GM23338 (cell line): ENCODE measurements around the gene PDE4D. TPM values are rescaled to one million over a fixed set of nuclear protein-coding genes. Genes with fewer than 3 reads are reported as not detected.

ENCODE experiments used
- ATAC-seq: fragments of 200-7000 bp; cut with Tn5 transposase; 3 replicates; pipeline ENCODE4 v1.9.1; 2020
- DNase-seq: peaks from one replicate; pipeline ENCODE4 v3.0.0-alpha.2; 2015; ENCODE audit warnings: low spot score
- H2AFZ ChIP-seq: fragments of 200-600 bp; sonication (generic); 2 replicates; pipeline ENCODE4 v1.8.0; 2016; ENCODE audit warnings: antibody characterized with exemption, mild to moderate bottlenecking, moderate library complexity
- H3F3A ChIP-seq: fragments of 200-600 bp; sonication (generic); replicated peaks from 2 replicates; pipeline ENCODE4 v1.8.0; 2017; ENCODE audit warnings: antibody characterized with exemption, mixed run types, low read depth
- H3K27ac ChIP-seq: fragments of 200-600 bp; sonication (generic); 2 replicates; pipeline ENCODE4 v1.6.1; 2016; ENCODE audit warnings: low read depth
- H3K27me3 ChIP-seq: fragments of 200-600 bp; sonication (generic); 2 replicates; pipeline ENCODE4 v1.8.0; 2016; ENCODE audit warnings: mild to moderate bottlenecking, mixed run types, moderate library complexity; ENCODE audit not compliant: insufficient read depth
- H3K36me3 ChIP-seq: fragments of 200-600 bp; sonication (generic); 2 replicates; pipeline ENCODE4 v1.8.0; 2016; ENCODE audit warnings: mild to moderate bottlenecking; ENCODE audit not compliant: insufficient read depth
- H3K4me1 ChIP-seq: fragments of 200-600 bp; sonication (generic); 2 replicates; pipeline ENCODE4 v1.8.0; 2016; ENCODE audit warnings: mild to moderate bottlenecking, moderate library complexity; ENCODE audit not compliant: insufficient read depth
- H3K4me2 ChIP-seq: fragments of 200-600 bp; sonication (generic); 2 replicates; pipeline ENCODE4 v1.7.1; 2017; ENCODE audit warnings: mixed run types
- H3K4me3 ChIP-seq: fragments of 200-600 bp; sonication (generic); 2 replicates; pipeline ENCODE4 v1.6.1; 2016; ENCODE audit warnings: mixed run types
- H3K79me2 ChIP-seq: fragments of 200-600 bp; sonication (generic); replicated peaks from 2 replicates; pipeline ENCODE4 v1.8.0; 2017; ENCODE audit warnings: mild to moderate bottlenecking; ENCODE audit not compliant: insufficient read depth
- H3K9me2 ChIP-seq: fragments of 200-600 bp; sonication (generic); 2 replicates; pipeline ENCODE4 v1.8.0; 2017; ENCODE audit not compliant: insufficient read depth
- H4K20me1 ChIP-seq: fragments of 200-600 bp; sonication (generic); replicated peaks from 2 replicates; pipeline ENCODE4 v1.8.0; 2017; ENCODE audit warnings: mild to moderate bottlenecking; ENCODE audit not compliant: insufficient read depth
- H3K27ac Mint-ChIP-seq: 2 replicates; pipeline ENCODE4 v1.8.0; 2020; ENCODE audit warnings: inconsistent platforms, mild to moderate bottlenecking, moderate library complexity, mixed read lengths
- H3K27me3 Mint-ChIP-seq: 3 replicates; pipeline ENCODE4 v1.8.0; 2022; ENCODE audit warnings: low read depth, mild to moderate bottlenecking, moderate library complexity, mixed read lengths, inconsistent platforms; ENCODE audit not compliant: insufficient read depth, poor library complexity
- H3K36me3 Mint-ChIP-seq: 3 replicates; pipeline ENCODE4 v1.8.0; 2021; ENCODE audit warnings: low read depth, mild to moderate bottlenecking, inconsistent platforms, moderate library complexity, mixed read lengths
- H3K4me1 Mint-ChIP-seq: 3 replicates; pipeline ENCODE4 v1.8.0; 2020; ENCODE audit warnings: mild to moderate bottlenecking, inconsistent platforms, mixed read lengths
- H3K4me3 Mint-ChIP-seq: 3 replicates; pipeline ENCODE4 v1.8.0; 2021; ENCODE audit warnings: moderate library complexity, mild to moderate bottlenecking, inconsistent platforms, mixed read lengths
- H3K9me3 Mint-ChIP-seq: 3 replicates; pipeline ENCODE4 v1.8.0; 2020; ENCODE audit warnings: moderate library complexity, mild to moderate bottlenecking, inconsistent platforms, mixed read lengths
- CREB1 ChIP-seq: fragments of 250-450 bp; sonication (Bioruptor Pico); IDR thresholded peaks from 2 replicates; pipeline ENCODE4 v1.5.0; 2020; ENCODE audit warnings: low read depth, mild to moderate bottlenecking, moderate library complexity
- EZH2 ChIP-seq: fragments of 200-600 bp; sonication (generic); IDR thresholded peaks from one replicate; pipeline ENCODE4 v1.8.0; 2017; ENCODE audit warnings: antibody characterized with exemption, mild to moderate bottlenecking, low read depth; ENCODE audit not compliant: unreplicated experiment
- EZH2phosphoT487 ChIP-seq: fragments of 200-600 bp; sonication (generic); IDR thresholded peaks from one replicate; pipeline ENCODE4 v1.8.1; 2018; ENCODE audit warnings: antibody characterized with exemption; ENCODE audit not compliant: unreplicated experiment
- NANOG ChIP-seq: IDR thresholded peaks from 2 replicates; pipeline ENCODE4 v1.6.1; 2016; ENCODE audit warnings: antibody characterized with exemption, borderline replicate concordance
- POLR2AphosphoS5 ChIP-seq: IDR thresholded peaks from 2 replicates; pipeline ENCODE4 v1.6.1; 2016; ENCODE audit warnings: antibody characterized with exemption, low read depth
- ZNF462 ChIP-seq: fragments of 250-450 bp; sonication (Bioruptor Pico); IDR thresholded peaks from 2 replicates; pipeline ENCODE4 v1.5.0; 2020; ENCODE audit warnings: mild to moderate bottlenecking, moderate library complexity
- polyA plus RNA-seq: library from polyadenylated mRNA; unstranded; fragments of >200 nt; fragmentation: Nextera tagmentation; extraction: Ambion mirVana; gene quantifications from 2 replicates; pipeline ENCODE4 v1.2.1, GENCODE V29; 2016
- total RNA-seq: library from RNA; depleted of rRNA; stranded (reverse); fragments of >200 nt; shearing (Covaris generic); gene quantifications from 2 replicates; pipeline ENCODE4 v1.2.3, GENCODE V29; 2014

Gene PDE4D
- total and polyA plus RNA-seq, 2 experiments from 2014 or later: 2.1 to 4.7 TPM

DNA sequence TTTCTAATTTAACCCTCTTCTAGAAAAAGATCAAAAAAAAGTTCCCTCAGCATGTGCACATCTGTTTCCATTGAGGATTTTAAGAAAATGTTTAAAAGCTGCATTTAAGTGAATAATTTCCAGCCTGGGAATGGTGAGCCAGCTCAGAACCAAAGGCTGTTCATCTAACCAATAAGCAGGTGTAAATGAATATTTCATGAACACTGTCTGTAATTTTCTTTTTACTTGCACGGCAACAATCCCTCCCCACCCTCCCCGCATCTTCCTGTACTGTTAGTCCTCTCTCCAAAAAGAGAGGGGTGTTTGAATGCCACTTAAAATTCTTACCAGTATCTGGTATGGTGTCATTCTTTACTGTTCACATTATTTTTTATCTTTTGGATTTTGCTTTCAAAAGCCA, 425.6 kb downstream of the PDE4D start (continued):
- TF ChIP-seq EZH2phosphoT487 (no peak), NANOG (no peak), ZNF462 (CRISPR knock-in tag) (no peak)

- Histone ChIP-seq H3K4me2 (no peak overlapping the region), H3K9me2 (no peaks in the 10 kb centered on the region), H3K79me2 (no peaks in the 10 kb centered on the region), H2AFZ (0 out of 2 replicates have a peak overlapping the region, but pooled peaks have one; percentile 15), H3F3A (no peaks in the 10 kb centered on the region), H3K4me3 (no peak overlapping the region), H3K4me1 (peaks cover 13% of the 10 kb centered on the region; the same call in 1 of the 2 replicates), H3K27me3 (no peaks in the 10 kb centered on the region), H3K27ac (no peak overlapping the region), H4K20me1 (no peaks in the 10 kb centered on the region), H3K36me3 (no peaks in the 10 kb centered on the region)
- peak overlapping the region; percentile 65; the same call in 1 of the 2 replicates for H3K27ac Mint-ChIP-seq
- ATAC-seq: no peak
- H3K27me3 Mint-ChIP-seq: peaks cover 3% of the 10 kb centered on the region
- peaks cover 2% of the 10 kb centered on the region; the same call in 1 of the 3 replicates for H3K9me3 Mint-ChIP-seq
- no peaks in the 10 kb centered on the region for H3K36me3 Mint-ChIP-seq
- peak; percentile 27 for DNase-seq
- H3K4me1 Mint-ChIP-seq: peaks cover 21% of the 10 kb centered on the region
- no peak overlapping the region for H3K4me3 Mint-ChIP-seq
- TF ChIP-seq ZNF462 (CRISPR knock-in tag) (no peak), EZH2 (no peak), CREB1 (no peak), NANOG (no peak), POLR2AphosphoS5 (no peak)
These were observed 427.3 kb downstream of the PDE4D start for GRCh38 chr5:59466271-59466670.
